ENCODE data around the gene TMEM255B. TPM values are rescaled to one million over a fixed set of nuclear protein-coding genes. Genes with fewer than 3 reads are reported as not detected.
A peak's percentile ranks its signal among the peaks of the same experiment; 100 is the strongest.

TMEM255B gene
- total and polyA plus RNA-seq, 2 donors (not counting 3 experiments of a cell fraction or from before 2014, with no cell fraction given) = 105 to 121 TPM

DNA sequence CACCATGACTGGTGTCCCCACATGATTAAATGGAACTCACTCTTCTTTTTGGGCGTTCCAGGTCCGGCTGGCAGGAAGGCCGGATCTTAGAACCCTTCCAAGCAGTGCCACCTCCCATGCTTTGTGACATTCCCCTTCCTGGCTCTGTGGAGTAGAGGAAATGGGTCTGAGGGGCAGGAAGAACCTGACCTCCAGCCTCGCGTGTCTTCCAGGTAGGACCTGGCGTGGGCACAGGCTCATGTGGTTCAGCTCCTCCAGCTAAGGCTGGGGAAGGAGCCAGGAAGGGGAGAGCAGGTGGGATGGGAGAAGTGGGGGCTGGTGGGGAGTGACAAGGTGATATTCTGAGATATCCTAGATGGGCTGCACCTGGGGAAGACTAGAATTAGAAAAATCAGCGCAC lies 2.1 kb downstream of the TMEM255B start:
- Histone ChIP-seq H3K4me1 (ENCODE audit: control insufficient read depth, extremely low read depth, insufficient read depth, low read length) (peaks cover 18% of the 10 kb centered on the region), H3K9ac (replicated peaks; ENCODE audit: extremely low read depth, insufficient read depth, low read length) (no peak overlapping the region), H3K79me2 (ENCODE audit: control insufficient read depth, insufficient read depth, low read length) (peaks cover 29% of the 10 kb centered on the region), H3K4me3 (replicated peaks in 1 of 3; ENCODE audit: insufficient read depth in 1 of 3, low read depth in 1 of 3, low read length in 3 of 3) (peak overlapping the region in 1 of 3 experiments; percentile 80), H3K4me2 (ENCODE audit: insufficient read depth, low read length) (peak overlapping the region; percentile 1), H3K27ac (ENCODE audit: insufficient read depth, low read depth, low read length) (no peak overlapping the region), H3K27me3 (ENCODE audit: control insufficient read depth in 2 of 2, insufficient read depth in 2 of 2, low read length in 2 of 2) (no peaks in the 10 kb centered on the region), H2AFZ (ENCODE audit: low read depth, low read length) (no peak overlapping the region), H3K9me3 (replicated peaks; ENCODE audit: control insufficient read depth, insufficient read depth, low read length) (no peaks in the 10 kb centered on the region), H4K20me1 (replicated peaks; ENCODE audit: control insufficient read depth, extremely low read depth, insufficient read depth, low read length) (no peaks in the 10 kb centered on the region), H3K36me3 (ENCODE audit: control insufficient read depth in 2 of 2, extremely low read depth in 1 of 2, insufficient read depth in 2 of 2, low read length in 2 of 2) (peaks cover 3 to 6% of the 10 kb centered on the region in 2 experiments), H3K9me1 (replicated peaks; ENCODE audit: control insufficient read depth, extremely low read depth, insufficient read depth, low read length) (no peaks in the 10 kb centered on the region)
- TF ChIP-seq, protein P1, sequence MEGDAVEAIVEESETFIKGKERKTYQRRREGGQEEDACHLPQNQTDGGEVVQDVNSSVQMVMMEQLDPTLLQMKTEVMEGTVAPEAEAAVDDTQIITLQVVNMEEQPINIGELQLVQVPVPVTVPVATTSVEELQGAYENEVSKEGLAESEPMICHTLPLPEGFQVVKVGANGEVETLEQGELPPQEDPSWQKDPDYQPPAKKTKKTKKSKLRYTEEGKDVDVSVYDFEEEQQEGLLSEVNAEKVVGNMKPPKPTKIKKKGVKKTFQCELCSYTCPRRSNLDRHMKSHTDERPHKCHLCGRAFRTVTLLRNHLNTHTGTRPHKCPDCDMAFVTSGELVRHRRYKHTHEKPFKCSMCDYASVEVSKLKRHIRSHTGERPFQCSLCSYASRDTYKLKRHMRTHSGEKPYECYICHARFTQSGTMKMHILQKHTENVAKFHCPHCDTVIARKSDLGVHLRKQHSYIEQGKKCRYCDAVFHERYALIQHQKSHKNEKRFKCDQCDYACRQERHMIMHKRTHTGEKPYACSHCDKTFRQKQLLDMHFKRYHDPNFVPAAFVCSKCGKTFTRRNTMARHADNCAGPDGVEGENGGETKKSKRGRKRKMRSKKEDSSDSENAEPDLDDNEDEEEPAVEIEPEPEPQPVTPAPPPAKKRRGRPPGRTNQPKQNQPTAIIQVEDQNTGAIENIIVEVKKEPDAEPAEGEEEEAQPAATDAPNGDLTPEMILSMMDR (IDR thresholded peaks at IDR 0.05; ENCODE audit: extremely low read depth in 1 of 2, insufficient read depth in 1 of 2, low read depth in 1 of 2, low read length in 2 of 2) = no peak
- no peak for TF ChIP-seq FOS (IDR thresholded peaks at IDR 0.05; ENCODE audit: borderline replicate concordance, insufficient read depth, low read length)
- no peak for TF ChIP-seq GATA2 (IDR thresholded peaks at IDR 0.05; ENCODE audit: insufficient read depth, insufficient read length, low read depth, low read length)
- TF ChIP-seq EZH2 (IDR thresholded peaks at IDR 0.05; ENCODE audit: borderline replicate concordance, low read depth, low read length, severe bottlenecking) = no peak
- no peak for TF ChIP-seq POLR2A (IDR thresholded peaks at IDR 0.05; ENCODE audit: low read depth, low read length)
- no peak for TF ChIP-seq POLR2AphosphoS5 (IDR thresholded peaks at IDR 0.05; ENCODE audit: insufficient read depth, low read depth, low read length)
- TF ChIP-seq JUN (IDR thresholded peaks at IDR 0.05; ENCODE audit: borderline replicate concordance, insufficient read depth, insufficient read length, low read depth) = no peak
- no peak for TF ChIP-seq MYC (IDR thresholded peaks at IDR 0.05; ENCODE audit: low read depth, low read length)
- TF ChIP-seq, protein P2, sequence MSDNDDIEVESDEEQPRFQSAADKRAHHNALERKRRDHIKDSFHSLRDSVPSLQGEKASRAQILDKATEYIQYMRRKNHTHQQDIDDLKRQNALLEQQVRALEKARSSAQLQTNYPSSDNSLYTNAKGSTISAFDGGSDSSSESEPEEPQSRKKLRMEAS (IDR thresholded peaks at IDR 0.05; ENCODE audit: insufficient read depth, insufficient read length) = no peak
- no TSS peak for BruUV-seq (replicated peaks)
- DNase-seq (ENCODE audit: low read depth, low spot score) (no peak), FAIRE-seq (peak; percentile 52)
- POLR2A ChIA-PET = no interaction called here
- CTCF ChIA-PET = no interaction called here
- dilution Hi-C loops (cut with MboI; ENCODE audit: extremely low pct_ligation_motif_present, low sequenced_read_pairs) (no loop called here), intact Hi-C loops (cut with micrococcal nuclease) (no loop called here)
